Naive thymus-derived CD4-positive, alpha-beta T cell (primary cell): ENCODE data around the gene GYPC. TPM values are rescaled to one million over a fixed set of nuclear protein-coding genes. Genes with fewer than 3 reads are reported as not detected.

Experiments used
- ATAC-seq: fragments of 150-1000 bp; cut with Tn5 transposase; 2 replicates; pipeline ENCODE4 v1.10.0; 2021; ENCODE audit warnings: mild to moderate bottlenecking, moderate library complexity
- CTCF ChIA-PET: fragments of 350-600 bp; sonication (Branson Sonifier 250); formaldehyde crosslinking; loops from one replicate; lab custom pipeline; 2021; ENCODE audit warnings: antibody characterized with exemption; lab: Charles Lee
- POLR2A ChIA-PET: fragments of 350-600 bp; sonication (Branson Sonifier 250); formaldehyde crosslinking; loops from one replicate; lab custom pipeline; 2021; ENCODE audit warnings: antibody characterized with exemption, inconsistent platforms; lab: Charles Lee
- DNase-seq, 9 donors: peaks; one replicate each; pipeline versions ENCODE4 v3.0.0 to v3.0.0-alpha.2; 2020 to 2022; ENCODE audit warnings: mixed read lengths in 1 of 9
- H3K27ac ChIP-seq: one replicate; pipeline ENCODE4 v1.7.0; 2013; ENCODE audit warnings: mild to moderate bottlenecking, low read depth, low read length, moderate library complexity
- H3K27me3 ChIP-seq, 2 donors: one replicate each; pipeline ENCODE4 v1.7.0; 2013; ENCODE audit warnings: low read length in 2 of 2, mild to moderate bottlenecking in 2 of 2, moderate library complexity in 2 of 2; ENCODE audit not compliant: control insufficient read depth in 2 of 2, insufficient read depth in 2 of 2
- H3K36me3 ChIP-seq, 3 experiments: 1 replicate in 2 of 3; 2 replicates in 1 of 3; pipeline ENCODE4 v1.7.0; 2013; ENCODE audit warnings: low read length in 3 of 3, mild to moderate bottlenecking in 3 of 3, moderate library complexity in 1 of 3; ENCODE audit not compliant: insufficient read depth in 3 of 3, control insufficient read depth in 2 of 3
- H3K4me1 ChIP-seq, 2 donors: one replicate each; pipeline ENCODE4 v1.7.0; 2013; ENCODE audit warnings: low read length in 2 of 2, mild to moderate bottlenecking in 2 of 2, moderate library complexity in 1 of 2; ENCODE audit not compliant: control insufficient read depth in 2 of 2, insufficient read depth in 2 of 2
- H3K4me3 ChIP-seq: 2 replicates; pipeline ENCODE4 v1.7.0; 2013; ENCODE audit warnings: mild to moderate bottlenecking, low read length
- H3K9me3 ChIP-seq, 3 experiments: 1 replicate in 2 of 3; 2 replicates in 1 of 3; pipeline ENCODE4 v1.7.0; 2013; ENCODE audit warnings: low read length in 3 of 3; ENCODE audit not compliant: control insufficient read depth in 2 of 3
- H3K27ac Mint-ChIP-seq, 9 donors: one replicate each; pipeline ENCODE4 v1.8.0; 2020 to 2022; ENCODE audit warnings: mixed read lengths in 9 of 9, mild to moderate bottlenecking in 8 of 9, moderate library complexity in 5 of 9, inconsistent platforms in 2 of 9
- H3K27me3 Mint-ChIP-seq, 5 donors: one replicate each; pipeline ENCODE4 v1.8.0; 2021 to 2022; ENCODE audit warnings: mixed read lengths in 5 of 5, mild to moderate bottlenecking in 1 of 5
- H3K36me3 Mint-ChIP-seq, 5 donors: one replicate each; pipeline ENCODE4 v1.8.0; 2020 to 2022; ENCODE audit warnings: mixed read lengths in 5 of 5, mild to moderate bottlenecking in 3 of 5, inconsistent platforms in 1 of 5
- H3K4me1 Mint-ChIP-seq, 7 donors: one replicate each; pipeline ENCODE4 v1.8.0; 2020 to 2022; ENCODE audit warnings: mixed read lengths in 7 of 7, mild to moderate bottlenecking in 3 of 7, inconsistent platforms in 1 of 7
- H3K4me3 Mint-ChIP-seq, 10 donors: one replicate each; pipeline ENCODE4 v1.8.0; 2020 to 2022; ENCODE audit warnings: mild to moderate bottlenecking in 10 of 10, mixed read lengths in 10 of 10, moderate library complexity in 6 of 10, inconsistent platforms in 2 of 10
- H3K9me3 Mint-ChIP-seq, 11 donors: one replicate each; pipeline ENCODE4 v1.8.0; 2020 to 2022; ENCODE audit warnings: mixed read lengths in 11 of 11, mild to moderate bottlenecking in 4 of 11, inconsistent platforms in 1 of 11, moderate library complexity in 1 of 11
- intact Hi-C, 2 donors: fragments of 100-400 bp; cut with micrococcal nuclease; formaldehyde crosslinking; loops; one replicate each; pipeline ENCODE4 v1.15.1; 2023
- polyA plus RNA-seq, 2 donors: library from polyadenylated mRNA; unstranded; fragments of 300-500 nt; fragmentation: Illumina TruSeq; gene quantifications; one replicate each; pipeline ENCODE4 v1.2.3, GENCODE V29; 2021
- total RNA-seq, 6 experiments: library from RNA in 5 of 6; stranded (reverse) in 5 of 6; gene quantifications; 1 replicate in 5 of 6; 2 replicates in 1 of 6; pipeline ENCODE4 v1.2.3 and lab custom pipeline; 2021 to 2026

The GYPC gene
- total and polyA plus RNA-seq, 7 experiments from 2014 or later = 114 to 277 (median 140) TPM

GRCh38 chr2:126657636-126658318 is 1.8 kb downstream of the GYPC start:
- peaks cover 41 to 59% of the 10 kb centered on the region in 2 donors for H3K4me1 ChIP-seq
- CTCF ChIA-PET = interaction anchor here (1.2 to 1.8 kb wide), 3 partner anchors 23 to 130 kb away, joined by 3 to 6 read pairs (median 6); no protein-coding TSS in a partner anchor

GRCh38 chr2:126658319-126658904 is 2.5 kb downstream of the GYPC start:
- Mint-ChIP-seq H3K27me3 (no peaks in the 10 kb centered on the region), H3K4me3 (peak overlapping the region; percentile 88 to 100 (median 96)), H3K4me1 (peaks cover 56 to 84% (median 70%) of the 10 kb centered on the region in 7 donors), H3K27ac (peak overlapping the region; percentile 93 to 100 (median 98)), H3K36me3 (peaks cover 0 to 27% (median 9%) of the 10 kb centered on the region in 5 donors), H3K9me3 (peaks cover 0 to 1% (median 0%) of the 10 kb centered on the region in 11 donors)
- ChIA-PET CTCF (no interaction called here), POLR2A (interaction anchor here (0.7 to 1.6 kb wide), 7 partner anchors 9 to 130 kb away, joined by 3 to 6 read pairs (median 3); no protein-coding TSS in a partner anchor)
- no peak for ATAC-seq
- H3K27me3 ChIP-seq = no peaks in the 10 kb centered on the region
- intact Hi-C loops = loop anchor here (2.0 to 10.0 kb wide), 11 partner anchors 39 to 1664 kb away; partner anchors contain the start of genes SFT2D3 (in 2 of the 2), IWS1 (in 1 of the 2) and SAP130 (in 1 of the 2)
- H3K27ac ChIP-seq = peak overlapping the region; percentile 98
- peaks cover 0 to 6% (median 0%) of the 10 kb centered on the region in 3 experiments for H3K36me3 ChIP-seq
- DNase-seq = peak in 1 of 9 donors; percentile 16
- H3K4me3 ChIP-seq = peak overlapping the region; percentile 99
- H3K4me1 ChIP-seq = peaks cover 45 to 65% of the 10 kb centered on the region in 2 donors
- H3K9me3 ChIP-seq = no peaks in the 10 kb centered on the region

More at GRCh38 chr2:126657636-126658318, 1.8 kb downstream of the GYPC start:
- Mint-ChIP-seq H3K4me3 (peak overlapping the region; percentile 88 to 100 (median 96)), H3K36me3 (peaks cover 0 to 25% (median 9%) of the 10 kb centered on the region in 5 donors), H3K27me3 (no peaks in the 10 kb centered on the region), H3K27ac (peak overlapping the region; percentile 93 to 100 (median 98)), H3K4me1 (peaks cover 50 to 78% (median 63%) of the 10 kb centered on the region in 7 donors), H3K9me3 (peaks cover 0 to 1% (median 0%) of the 10 kb centered on the region in 11 donors)
- peak; percentile 72 for ATAC-seq
- H3K27ac ChIP-seq = peak overlapping the region; percentile 98
- H3K4me3 ChIP-seq = peak overlapping the region; percentile 99
- POLR2A ChIA-PET = interaction anchor here (0.6 to 1.7 kb wide), 10 partner anchors 8 to 129 kb away, joined by 3 to 6 read pairs (median 4); no protein-coding TSS in a partner anchor
- H3K27me3 ChIP-seq = no peaks in the 10 kb centered on the region
- intact Hi-C loops = loop anchor here (1.0 to 10.0 kb wide), 16 partner anchors 8 to 1665 kb away; partner anchors contain the start of genes SFT2D3 (in 2 of the 2), IWS1 (in 1 of the 2) and SAP130 (in 1 of the 2)
- peak; percentile 40 to 79 (median 73) for DNase-seq
- H3K36me3 ChIP-seq = peaks cover 0 to 6% (median 0%) of the 10 kb centered on the region in 3 experiments
- H3K9me3 ChIP-seq = no peaks in the 10 kb centered on the region

- Mint-ChIP-seq H3K9me3 (peaks cover 0 to 1% (median 0%) of the 10 kb centered on the region in 11 donors), H3K27me3 (no peaks in the 10 kb centered on the region), H3K27ac (peak overlapping the region; percentile 93 to 99 (median 97)), H3K36me3 (peaks cover 4 to 32% (median 10%) of the 10 kb centered on the region in 5 donors), H3K4me3 (peak overlapping the region; percentile 78 to 96 (median 87)), H3K4me1 (peaks cover 62 to 89% (median 76%) of the 10 kb centered on the region in 7 donors)
- no peak for ATAC-seq
- peaks cover 0 to 6% (median 0%) of the 10 kb centered on the region in 3 experiments for H3K36me3 ChIP-seq
- H3K27me3 ChIP-seq = no peaks in the 10 kb centered on the region
- peak overlapping the region; percentile 28 for H3K4me3 ChIP-seq
- peak overlapping the region; percentile 98 for H3K27ac ChIP-seq
- no peaks in the 10 kb centered on the region for H3K9me3 ChIP-seq
- ChIA-PET CTCF (no interaction called here), POLR2A (interaction anchor here (1.4 kb wide), 1 partner anchor 27 kb away, joined by 9 read pairs; no protein-coding TSS in a partner anchor)
- DNase-seq = peak in 7 of 9 donors; percentile 24 to 66 (median 43)
- intact Hi-C loops = loop anchor here (2.0 to 10.0 kb wide), 11 partner anchors 38 to 1663 kb away; partner anchors contain the start of genes SFT2D3 (in 2 of the 2), IWS1 (in 1 of the 2) and SAP130 (in 1 of the 2)
- peaks cover 51 to 71% of the 10 kb centered on the region in 2 donors for H3K4me1 ChIP-seq
These were observed 3.1 kb downstream of the GYPC start for GRCh38 chr2:126658905-126659561.

- Histone ChIP-seq H3K9me3 (no peaks in the 10 kb centered on the region), H3K27me3 (no peaks in the 10 kb centered on the region), H3K4me3 (peak overlapping the region; percentile 28), H3K27ac (peak overlapping the region; percentile 98), H3K4me1 (peaks cover 59 to 79% of the 10 kb centered on the region in 2 donors), H3K36me3 (peaks cover 0 to 6% (median 0%) of the 10 kb centered on the region in 3 experiments)
- H3K36me3 Mint-ChIP-seq = peaks cover 7 to 35% (median 10%) of the 10 kb centered on the region in 5 donors
- intact Hi-C loops = loop anchor here (2.0 to 10.0 kb wide), 12 partner anchors 37 to 1662 kb away; partner anchors contain the start of genes IWS1 (in 2 of the 2), SFT2D3 (in 2 of the 2) and SAP130 (in 1 of the 2)
- peaks cover 68 to 92% (median 82%) of the 10 kb centered on the region in 7 donors for H3K4me1 Mint-ChIP-seq
- POLR2A ChIA-PET = interaction anchor here (0.9 to 1.4 kb wide), 3 partner anchors 13 to 28 kb away, joined by 3 to 9 read pairs (median 3); no protein-coding TSS in a partner anchor
- no peak for ATAC-seq
- peak in 1 of 9 donors; percentile 25 for DNase-seq
- CTCF ChIA-PET = interaction anchor here (0.6 to 1.4 kb wide), 2 partner anchors 109 to 117 kb away, joined by 3 to 6 read pairs; no protein-coding TSS in a partner anchor
- H3K4me3 Mint-ChIP-seq = peak overlapping the region; percentile 78 to 96 (median 87)
- H3K27ac Mint-ChIP-seq = peak overlapping the region; percentile 93 to 99 (median 97)
- peaks cover 0 to 1% (median 0%) of the 10 kb centered on the region in 11 donors for H3K9me3 Mint-ChIP-seq
- no peaks in the 10 kb centered on the region for H3K27me3 Mint-ChIP-seq
These were observed 3.9 kb downstream of the GYPC start for GRCh38 chr2:126659562-126660467.

- H3K4me1 ChIP-seq = peaks cover 67 to 81% of the 10 kb centered on the region in 2 donors
- peaks cover 7 to 38% (median 10%) of the 10 kb centered on the region in 5 donors for H3K36me3 Mint-ChIP-seq
- DNase-seq (no peak), ATAC-seq (no peak)
- CTCF ChIA-PET = interaction anchor here (1.4 kb wide), 1 partner anchor 116 kb away, joined by 6 read pairs; no protein-coding TSS in a partner anchor
- H3K4me3 Mint-ChIP-seq = peak overlapping the region; percentile 50 to 95 (median 82)
- H3K36me3 ChIP-seq = peaks cover 0 to 6% (median 0%) of the 10 kb centered on the region in 3 experiments
- H3K4me3 ChIP-seq = no peak overlapping the region
- intact Hi-C loops = loop anchor here in 1 of 2 donors (10.0 kb wide), 1 partner anchor 864 kb away; the partner anchor contains the start of gene IWS1
- peaks cover 0 to 1% (median 0%) of the 10 kb centered on the region in 11 donors for H3K9me3 Mint-ChIP-seq
- no peaks in the 10 kb centered on the region for H3K9me3 ChIP-seq
- POLR2A ChIA-PET = interaction anchor here (1.0 kb wide), 1 partner anchor 12 kb away, joined by 3 read pairs; no protein-coding TSS in a partner anchor
- no peaks in the 10 kb centered on the region for H3K27me3 Mint-ChIP-seq
- H3K4me1 Mint-ChIP-seq = peaks cover 70 to 93% (median 83%) of the 10 kb centered on the region in 7 donors
- peak overlapping the region; percentile 93 to 99 (median 97) for H3K27ac Mint-ChIP-seq
- no peaks in the 10 kb centered on the region for H3K27me3 ChIP-seq
- peak overlapping the region; percentile 98 for H3K27ac ChIP-seq
These were observed 5.0 kb downstream of the GYPC start for GRCh38 chr2:126660971-126661370.
